ENCODE results near the gene HSP90AB1. TPM values are rescaled to one million over a fixed set of nuclear protein-coding genes. Genes with fewer than 3 reads are reported as not detected.

The HSP90AB1 gene
- total RNA-seq, 3 donors from 2014 or later: 322 to 593 (median 399) TPM

DNA sequence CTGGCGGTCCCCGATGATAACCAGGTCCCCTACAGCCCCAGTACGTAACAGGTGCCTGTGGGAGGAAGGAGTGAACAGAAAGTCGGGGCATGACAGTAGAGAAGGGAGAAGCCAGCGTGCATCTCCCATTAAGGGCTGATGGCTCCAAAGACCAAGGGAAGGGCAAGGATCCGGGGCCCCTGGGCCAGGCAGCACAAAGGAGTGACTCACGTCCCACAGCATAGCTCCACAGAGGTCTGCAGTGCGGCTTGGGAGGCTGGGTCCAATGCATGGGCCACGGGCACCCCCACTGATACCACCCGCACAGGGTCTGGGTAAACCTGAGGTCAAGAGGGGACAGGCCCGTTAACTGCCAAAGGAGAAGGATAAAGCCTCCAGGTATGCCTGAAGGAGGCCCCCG lies 56.0 kb downstream of the HSP90AB1 start:
- H3K36me3 ChIP-seq (ENCODE audit: low read depth): no peaks in the 10 kb centered on the region
- no peaks in the 10 kb centered on the region for H3K9me3 ChIP-seq
- no peak for DNase-seq
- H3K4me3 ChIP-seq: no peak overlapping the region
- TF ChIP-seq, protein P1, sequence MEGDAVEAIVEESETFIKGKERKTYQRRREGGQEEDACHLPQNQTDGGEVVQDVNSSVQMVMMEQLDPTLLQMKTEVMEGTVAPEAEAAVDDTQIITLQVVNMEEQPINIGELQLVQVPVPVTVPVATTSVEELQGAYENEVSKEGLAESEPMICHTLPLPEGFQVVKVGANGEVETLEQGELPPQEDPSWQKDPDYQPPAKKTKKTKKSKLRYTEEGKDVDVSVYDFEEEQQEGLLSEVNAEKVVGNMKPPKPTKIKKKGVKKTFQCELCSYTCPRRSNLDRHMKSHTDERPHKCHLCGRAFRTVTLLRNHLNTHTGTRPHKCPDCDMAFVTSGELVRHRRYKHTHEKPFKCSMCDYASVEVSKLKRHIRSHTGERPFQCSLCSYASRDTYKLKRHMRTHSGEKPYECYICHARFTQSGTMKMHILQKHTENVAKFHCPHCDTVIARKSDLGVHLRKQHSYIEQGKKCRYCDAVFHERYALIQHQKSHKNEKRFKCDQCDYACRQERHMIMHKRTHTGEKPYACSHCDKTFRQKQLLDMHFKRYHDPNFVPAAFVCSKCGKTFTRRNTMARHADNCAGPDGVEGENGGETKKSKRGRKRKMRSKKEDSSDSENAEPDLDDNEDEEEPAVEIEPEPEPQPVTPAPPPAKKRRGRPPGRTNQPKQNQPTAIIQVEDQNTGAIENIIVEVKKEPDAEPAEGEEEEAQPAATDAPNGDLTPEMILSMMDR (IDR thresholded peaks at IDR 0.05): no peak
- ATAC-seq: no peak
- H3K4me1 ChIP-seq (ENCODE audit: low read depth): peaks cover 1% of the 10 kb centered on the region
- intact Hi-C loops (cut with DNase I, micrococcal nuclease): no loop called here

Other genes with a start within 250 kb of the HSP90AB1 start
- 10 to 100 TPM; 41.0 to 57.2 (median 56.8) TPM for gene MRPL14, start 119.6 kb upstream of the HSP90AB1 start, total RNA-seq
- 100 to 1,000 TPM in 1 of 3 donors, 10 to 100 TPM in 2; 57.0 to 108 (median 79.6) TPM for gene TMEM63B, start 119.5 kb upstream of the HSP90AB1 start, total RNA-seq
- gene CAPN11, start 88.3 kb upstream of the HSP90AB1 start, total RNA-seq: 1 to 10 TPM in 2 of 3 donors, under 1 TPM in 1; 0.35 to 1.2 (median 1.1) TPM
- gene MYMX, start 30.2 kb upstream of the HSP90AB1 start, total RNA-seq: under 1 TPM in 1 of 3 donors, not detected in 2; 0.39 TPM
- gene SLC29A1, start 23.5 kb upstream of the HSP90AB1 start, total RNA-seq: 100 to 1,000 TPM in 1 of 3 donors, 10 to 100 TPM in 2; 12.9 to 140 (median 14.8) TPM
- 10 to 100 TPM; 24.9 to 38.0 (median 31.6) TPM for gene SLC35B2, start 10.4 kb downstream of the HSP90AB1 start, total RNA-seq
- gene NFKBIE, start 18.4 kb downstream of the HSP90AB1 start, total RNA-seq: 10 to 100 TPM in 2 of 3 donors, 1 to 10 TPM in 1; 8.7 to 13.4 (median 10.8) TPM
- gene TMEM151B, start 23.3 kb downstream of the HSP90AB1 start, total RNA-seq: 1 to 10 TPM in 1 of 3 donors, under 1 TPM in 2; 0.17 to 1.4 (median 0.31) TPM
- gene AARS2, start 66.2 kb downstream of the HSP90AB1 start, total RNA-seq: 10 to 100 TPM; 12.5 to 21.1 (median 15.9) TPM
- not detected for gene SPATS1, start 95.5 kb downstream of the HSP90AB1 start, total RNA-seq
- 10 to 100 TPM; 16.9 to 20.7 (median 17.8) TPM for gene CDC5L, start 140.6 kb downstream of the HSP90AB1 start, total RNA-seq

Measured in mucosa of descending colon (tissue), 3 donors.